Hepatocyte (in vitro differentiated cells): ENCODE data around the gene KLHL17. TPM values are rescaled to one million over a fixed set of nuclear protein-coding genes. Genes with fewer than 3 reads are reported as not detected.

Experiments
- DNase-seq: peaks from one replicate; pipeline ENCODE4 v3.0.0-alpha.2; 2016; ENCODE audit warnings: low spot score
- H2AFZ ChIP-seq: fragments of 200-600 bp; sonication (generic); 2 replicates; pipeline ENCODE4 v1.6.0; 2016; ENCODE audit warnings: antibody characterized with exemption, mild to moderate bottlenecking
- H3K27ac ChIP-seq: fragments of 200-600 bp; sonication (generic); 2 replicates; pipeline ENCODE4 v1.5.1; 2016; ENCODE audit warnings: mild to moderate bottlenecking
- H3K27me3 ChIP-seq: fragments of 200-600 bp; sonication (generic); 2 replicates; pipeline ENCODE4 v1.6.1; 2016
- H3K36me3 ChIP-seq: fragments of 200-600 bp; sonication (generic); replicated peaks from 2 replicates; pipeline ENCODE4 v1.5.1; 2016; ENCODE audit warnings: low read depth; ENCODE audit not compliant: insufficient read depth
- H3K4me1 ChIP-seq: fragments of 200-600 bp; sonication (generic); 2 replicates; pipeline ENCODE4 v1.5.1; 2016; ENCODE audit warnings: mild to moderate bottlenecking, moderate library complexity; ENCODE audit not compliant: insufficient read depth
- H3K4me2 ChIP-seq: fragments of 200-600 bp; sonication (generic); 2 replicates; pipeline ENCODE4 v1.6.0; 2016
- H3K4me3 ChIP-seq: fragments of 200-600 bp; sonication (generic); 2 replicates; pipeline ENCODE4 v1.5.1; 2016; ENCODE audit warnings: mild to moderate bottlenecking
- H3K79me2 ChIP-seq: fragments of 200-600 bp; sonication (generic); 2 replicates; pipeline ENCODE4 v1.6.0; 2017; ENCODE audit warnings: mild to moderate bottlenecking
- H3K9me2 ChIP-seq: fragments of 200-600 bp; sonication (generic); replicated peaks from 2 replicates; pipeline ENCODE4 v1.6.0; 2017; ENCODE audit warnings: mild to moderate bottlenecking; ENCODE audit not compliant: insufficient read depth
- H3K9me3 ChIP-seq: fragments of 200-600 bp; sonication (generic); 2 replicates; pipeline ENCODE4 v1.5.1; 2016; ENCODE audit warnings: low read depth, mild to moderate bottlenecking
- H4K20me1 ChIP-seq: fragments of 200-600 bp; sonication (generic); 2 replicates; pipeline ENCODE4 v1.6.0; 2016; ENCODE audit warnings: mild to moderate bottlenecking; ENCODE audit not compliant: insufficient read depth, poor library complexity, severe bottlenecking
- EZH2 ChIP-seq: fragments of 200-600 bp; sonication (generic); IDR thresholded peaks from 2 replicates; pipeline ENCODE4 v1.6.1; 2016; ENCODE audit warnings: antibody characterized with exemption, mild to moderate bottlenecking, borderline replicate concordance
- EZH2phosphoT487 ChIP-seq: fragments of 200-600 bp; sonication (generic); IDR thresholded peaks from one replicate; pipeline ENCODE4 v1.6.1; 2018; ENCODE audit warnings: antibody characterized with exemption, mild to moderate bottlenecking, low read depth, moderate library complexity; ENCODE audit not compliant: unreplicated experiment, severe bottlenecking
- WGBS: methylation state at CpG from one replicate; pipeline ENCODE4 v1.1.6; 2016; ENCODE audit warnings: low lambda C conversion rate; ENCODE audit errors: missing lambda C conversion rate; 5-methylcytosine and 5-hydroxymethylcytosine counted together
- polyA plus RNA-seq: library from polyadenylated mRNA; unstranded; fragments of >200 nt; fragmentation: Nextera tagmentation; extraction: Ambion mirVana; gene quantifications from 2 replicates; pipeline ENCODE4 v1.2.1, GENCODE V29; 2016
- small RNA-seq: library from RNA; depleted of rRNA; stranded (forward); fragments of <200 nt; gene quantifications from one replicate; pipeline ENCODE3, GENCODE V24; 2014
- total RNA-seq: library from RNA; depleted of rRNA; stranded (reverse); fragments of >200 nt; gene quantifications from 2 replicates; pipeline ENCODE4 v1.2.3, GENCODE V29; 2014
- TF ChIP-seq, protein P1 (sequence below): fragments of 200-600 bp; sonication (generic); IDR thresholded peaks from 2 replicates; pipeline ENCODE4 v1.5.1; 2016; ENCODE audit warnings: antibody characterized with exemption, mild to moderate bottlenecking; ENCODE audit not compliant: poor library complexity

Gene KLHL17
- total and polyA plus RNA-seq, 2 experiments from 2014 or later: 13.8 to 25.0 TPM

- peak within 1 kb of the TSS; percentile 96 for H3K4me2 ChIP-seq
- 9% methylated on average over 29 of the region's 30 CpGs for WGBS
- H3K4me1 ChIP-seq: peaks cover 7% of the 10 kb centered on the region
- no peaks in the 10 kb centered on the region for H3K9me2 ChIP-seq
- H2AFZ ChIP-seq: peak within 1 kb of the TSS; percentile 53
- H3K36me3 ChIP-seq: no peaks in the 10 kb centered on the region
- peak; percentile 89 for DNase-seq
- H3K27me3 ChIP-seq: no peaks in the 10 kb centered on the region
- peak within 1 kb of the TSS; percentile 72 for H3K27ac ChIP-seq
- no peaks in the 10 kb centered on the region for H4K20me1 ChIP-seq
- no peaks in the 10 kb centered on the region for H3K9me3 ChIP-seq
- H3K4me3 ChIP-seq: peak within 1 kb of the TSS; percentile 28
- TF ChIP-seq, protein P1, sequence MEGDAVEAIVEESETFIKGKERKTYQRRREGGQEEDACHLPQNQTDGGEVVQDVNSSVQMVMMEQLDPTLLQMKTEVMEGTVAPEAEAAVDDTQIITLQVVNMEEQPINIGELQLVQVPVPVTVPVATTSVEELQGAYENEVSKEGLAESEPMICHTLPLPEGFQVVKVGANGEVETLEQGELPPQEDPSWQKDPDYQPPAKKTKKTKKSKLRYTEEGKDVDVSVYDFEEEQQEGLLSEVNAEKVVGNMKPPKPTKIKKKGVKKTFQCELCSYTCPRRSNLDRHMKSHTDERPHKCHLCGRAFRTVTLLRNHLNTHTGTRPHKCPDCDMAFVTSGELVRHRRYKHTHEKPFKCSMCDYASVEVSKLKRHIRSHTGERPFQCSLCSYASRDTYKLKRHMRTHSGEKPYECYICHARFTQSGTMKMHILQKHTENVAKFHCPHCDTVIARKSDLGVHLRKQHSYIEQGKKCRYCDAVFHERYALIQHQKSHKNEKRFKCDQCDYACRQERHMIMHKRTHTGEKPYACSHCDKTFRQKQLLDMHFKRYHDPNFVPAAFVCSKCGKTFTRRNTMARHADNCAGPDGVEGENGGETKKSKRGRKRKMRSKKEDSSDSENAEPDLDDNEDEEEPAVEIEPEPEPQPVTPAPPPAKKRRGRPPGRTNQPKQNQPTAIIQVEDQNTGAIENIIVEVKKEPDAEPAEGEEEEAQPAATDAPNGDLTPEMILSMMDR: no peak
- TF ChIP-seq EZH2phosphoT487 (no peak), EZH2 (no peak)
- H3K79me2 ChIP-seq: no peaks in the 10 kb centered on the region
These were observed 52.9 kb downstream of the KLHL17 start, which contains the start of gene ISG15 for GRCh38 chr1:1013105-1013921. TSS of gene ISG15 (plus strand) at chr1:1013497. CDS start at chr1:1013574, 77 bp downstream.

- Histone ChIP-seq H3K4me2 (peak overlapping the region; percentile 96), H4K20me1 (no peaks in the 10 kb centered on the region), H3K9me3 (no peaks in the 10 kb centered on the region), H3K4me3 (peak overlapping the region; percentile 28), H3K9me2 (no peaks in the 10 kb centered on the region), H2AFZ (peak overlapping the region; percentile 43), H3K4me1 (peaks cover 10% of the 10 kb centered on the region), H3K79me2 (no peaks in the 10 kb centered on the region), H3K36me3 (no peaks in the 10 kb centered on the region), H3K27ac (peak overlapping the region; percentile 72), H3K27me3 (no peaks in the 10 kb centered on the region)
- peak; percentile 24 for DNase-seq
- 69% methylated on average over 41 of the region's 41 CpGs for WGBS
- TF ChIP-seq, protein P1: no peak
- TF ChIP-seq EZH2phosphoT487 (no peak), EZH2 (no peak)
These were observed 53.7 kb downstream of the KLHL17 start for GRCh38 chr1:1013922-1014648.

DNA sequence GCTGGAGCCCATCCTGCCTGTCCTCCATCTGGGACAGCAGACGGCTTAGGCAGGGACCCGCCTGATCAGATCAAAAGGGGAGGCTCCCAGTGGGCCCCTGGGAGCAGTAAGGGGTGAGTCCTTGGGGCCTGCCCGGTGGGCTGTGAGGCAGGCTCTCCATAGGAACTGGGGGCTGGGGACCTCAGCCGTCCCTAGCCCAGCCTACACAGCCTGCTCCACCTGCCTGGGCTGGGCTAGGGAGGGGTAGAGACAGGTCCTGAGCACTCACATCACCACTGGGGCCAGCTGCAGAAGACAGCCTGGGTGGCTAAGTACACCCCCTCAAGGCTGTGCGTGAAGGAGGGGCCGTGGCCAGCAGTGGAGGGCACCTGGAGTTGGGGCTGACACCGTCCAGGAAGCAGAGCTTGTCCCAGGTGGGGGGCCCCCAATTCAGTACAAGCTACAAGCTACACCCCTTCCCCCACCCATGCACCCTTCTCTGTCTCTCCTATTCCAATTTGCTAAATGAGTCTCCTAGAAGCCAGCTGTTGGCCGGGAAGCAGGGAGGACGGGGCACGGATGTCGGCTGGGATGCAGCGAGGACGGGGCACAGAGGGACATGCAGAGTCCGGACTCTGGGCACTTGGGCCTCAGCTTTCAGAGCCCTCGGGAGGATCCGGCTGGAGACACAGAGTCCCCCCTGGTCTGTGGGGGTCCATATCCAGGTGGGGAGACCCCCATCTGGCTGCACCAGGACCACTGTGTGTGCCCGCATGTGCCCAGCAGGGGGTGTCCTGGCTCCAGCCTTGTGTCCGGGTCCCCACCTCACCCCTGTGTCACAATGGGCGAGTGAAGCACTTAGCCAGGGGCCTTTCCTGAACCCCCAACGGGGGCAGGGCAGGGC is 54.7 kb downstream of the KLHL17 start:
- H3K27ac ChIP-seq: no peak overlapping the region
- WGBS: 82% methylated on average over 20 of the region's 20 CpGs

More for the DNA sequence above, 54.7 kb downstream of the KLHL17 start:
- Histone ChIP-seq H3K79me2 (no peaks in the 10 kb centered on the region), H3K36me3 (no peaks in the 10 kb centered on the region), H4K20me1 (no peaks in the 10 kb centered on the region), H3K4me2 (peak overlapping the region; percentile 96), H3K9me3 (no peaks in the 10 kb centered on the region), H2AFZ (no peak overlapping the region), H3K4me3 (no peak overlapping the region), H3K9me2 (no peaks in the 10 kb centered on the region), H3K27me3 (no peaks in the 10 kb centered on the region), H3K4me1 (peaks cover 11% of the 10 kb centered on the region)
- TF ChIP-seq EZH2phosphoT487: no peak
- TF ChIP-seq, protein P1: peak; percentile 37
- DNase-seq: peak; percentile 46

Small RNAs within 50 kb of the gene (small RNA-seq; reads per million reads assigned to genes)
- gene AL645608.3 (not detected), gene AL645608.4 (not detected)

Other genes starting within 250 kb of the KLHL17 start
- 9.5 and 10.2 TPM in 2 replicates for gene SAMD11, start 36.7 kb upstream of the KLHL17 start, total RNA-seq
- gene SAMD11, start 36.7 kb upstream of the KLHL17 start, polyA plus RNA-seq: 17.1 and 20.1 TPM in 2 replicates
- 29.3 and 44.3 TPM in 2 replicates for gene NOC2L, start 1.3 kb upstream of the KLHL17 start, total RNA-seq
- gene NOC2L, start 1.3 kb upstream of the KLHL17 start, polyA plus RNA-seq: 66.6 and 68.1 TPM in 2 replicates
- 0.60 and 0.72 TPM in 2 replicates for gene PLEKHN1, start 5.9 kb downstream of the KLHL17 start, total RNA-seq
- 2.4 and 5.6 TPM in 2 replicates for gene PLEKHN1, start 5.9 kb downstream of the KLHL17 start, polyA plus RNA-seq
- gene PERM1, start 21.5 kb downstream of the KLHL17 start, total RNA-seq: not detected in 2 replicates
- 1.3 and 1.6 TPM in 2 replicates for gene PERM1, start 21.5 kb downstream of the KLHL17 start, polyA plus RNA-seq
- 21.4 and 28.7 TPM in 2 replicates for gene HES4, start 39.5 kb downstream of the KLHL17 start, total RNA-seq
- 74.5 and 107 TPM in 2 replicates for gene HES4, start 39.5 kb downstream of the KLHL17 start, polyA plus RNA-seq
- 62.3 and 86.0 TPM in 2 replicates for gene ISG15, start 52.9 kb downstream of the KLHL17 start, total RNA-seq
- 88.5 and 89.6 TPM in 2 replicates for gene ISG15, start 52.9 kb downstream of the KLHL17 start, polyA plus RNA-seq
- gene AGRN, start 59.5 kb downstream of the KLHL17 start, total RNA-seq: 51.8 and 81.8 TPM in 2 replicates
- 53.3 and 61.2 TPM in 2 replicates for gene AGRN, start 59.5 kb downstream of the KLHL17 start, polyA plus RNA-seq
- gene RNF223, start 113.7 kb downstream of the KLHL17 start, total RNA-seq: 0.08 and 0.43 TPM in 2 replicates
- gene RNF223, start 113.7 kb downstream of the KLHL17 start, polyA plus RNA-seq: 0.88 and 2.6 TPM in 2 replicates
- 7.1 and 9.2 TPM in 2 replicates for gene C1orf159, start 155.5 kb downstream of the KLHL17 start, total RNA-seq
- gene C1orf159, start 155.5 kb downstream of the KLHL17 start, polyA plus RNA-seq: 21.7 and 25.1 TPM in 2 replicates
- not detected in 2 replicates for gene TTLL10, start 213.3 kb downstream of the KLHL17 start, total RNA-seq
- gene TTLL10, start 213.3 kb downstream of the KLHL17 start, polyA plus RNA-seq: 0.38 and 0.69 TPM in 2 replicates
- not detected in 2 replicates for gene TNFRSF18, start 246.0 kb downstream of the KLHL17 start, total RNA-seq
- 0.86 and 1.3 TPM in 2 replicates for gene TNFRSF18, start 246.0 kb downstream of the KLHL17 start, polyA plus RNA-seq